CD1c-positive myeloid dendritic cell (primary cell): ENCODE results near the gene C6orf136.

Source experiments
- DNase-seq: peaks from one replicate; pipeline ENCODE4 v3.0.0-alpha.2; 2016; ENCODE audit errors: extremely low spot score

C6orf136 gene, protein sequence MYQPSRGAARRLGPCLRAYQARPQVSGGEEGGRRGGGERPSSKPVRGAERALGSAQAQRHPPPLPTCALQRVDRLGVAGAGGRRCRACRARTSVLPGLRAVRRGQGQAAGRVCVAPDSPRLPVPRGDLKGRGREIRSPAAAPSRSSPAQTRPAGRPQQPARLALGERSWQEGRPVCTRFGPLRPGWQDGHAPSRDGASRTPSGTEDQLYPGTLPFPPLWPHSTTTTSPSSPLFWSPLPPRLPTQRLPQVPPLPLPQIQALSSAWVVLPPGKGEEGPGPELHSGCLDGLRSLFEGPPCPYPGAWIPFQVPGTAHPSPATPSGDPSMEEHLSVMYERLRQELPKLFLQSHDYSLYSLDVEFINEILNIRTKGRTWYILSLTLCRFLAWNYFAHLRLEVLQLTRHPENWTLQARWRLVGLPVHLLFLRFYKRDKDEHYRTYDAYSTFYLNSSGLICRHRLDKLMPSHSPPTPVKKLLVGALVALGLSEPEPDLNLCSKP

DNA sequence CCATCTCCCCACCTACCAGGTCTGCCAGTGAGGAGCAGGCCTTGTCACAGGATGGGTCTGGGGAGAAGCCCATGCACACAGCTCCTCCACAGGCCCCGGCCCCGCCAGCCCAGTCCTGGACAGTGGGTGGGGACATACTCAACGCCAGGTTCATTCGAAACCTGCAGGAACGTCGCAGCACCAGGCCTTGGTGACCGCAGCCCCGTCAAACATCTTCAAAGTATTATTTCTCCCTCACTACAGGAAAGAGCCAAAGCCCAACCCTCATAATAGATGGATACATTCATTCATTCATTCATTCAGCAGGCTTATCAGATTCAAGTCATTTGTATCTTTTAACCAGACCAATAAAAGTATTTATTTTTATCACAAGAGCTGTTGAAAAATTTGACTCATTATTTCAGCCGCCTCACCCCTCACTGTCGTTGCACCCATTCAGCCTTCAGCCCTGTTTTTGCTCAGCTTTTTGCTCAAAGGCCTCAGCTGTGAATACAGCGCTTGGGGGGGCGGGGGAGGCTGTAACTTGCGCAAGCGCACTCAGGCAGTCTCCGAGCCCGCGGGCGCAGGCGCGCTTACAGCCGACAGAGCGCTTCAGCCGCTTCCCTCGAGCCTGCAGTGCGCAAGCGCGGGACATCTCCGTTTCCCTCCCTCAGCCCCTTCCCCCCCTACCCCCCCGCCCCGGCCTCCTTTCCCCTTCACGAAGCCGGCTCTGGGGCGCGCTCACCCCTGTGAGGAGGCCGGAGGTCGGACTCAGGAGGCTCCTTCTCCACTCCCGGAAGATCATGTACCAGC is at the start of gene C6orf136:
TSS of gene C6orf136 (plus strand) at position 684 of the 792 bp plus-strand sequence. CDS start at position 783, 99 bp downstream.
- DNase-seq: peak; percentile 95

GRCh38 chr6:30597315-30598144 is 49.4 kb upstream of the C6orf136 start:
- peak; percentile 85 for DNase-seq

GRCh38 chr6:30598912-30599624 is 47.9 kb upstream of the C6orf136 start:
- DNase-seq: no peak

DNA sequence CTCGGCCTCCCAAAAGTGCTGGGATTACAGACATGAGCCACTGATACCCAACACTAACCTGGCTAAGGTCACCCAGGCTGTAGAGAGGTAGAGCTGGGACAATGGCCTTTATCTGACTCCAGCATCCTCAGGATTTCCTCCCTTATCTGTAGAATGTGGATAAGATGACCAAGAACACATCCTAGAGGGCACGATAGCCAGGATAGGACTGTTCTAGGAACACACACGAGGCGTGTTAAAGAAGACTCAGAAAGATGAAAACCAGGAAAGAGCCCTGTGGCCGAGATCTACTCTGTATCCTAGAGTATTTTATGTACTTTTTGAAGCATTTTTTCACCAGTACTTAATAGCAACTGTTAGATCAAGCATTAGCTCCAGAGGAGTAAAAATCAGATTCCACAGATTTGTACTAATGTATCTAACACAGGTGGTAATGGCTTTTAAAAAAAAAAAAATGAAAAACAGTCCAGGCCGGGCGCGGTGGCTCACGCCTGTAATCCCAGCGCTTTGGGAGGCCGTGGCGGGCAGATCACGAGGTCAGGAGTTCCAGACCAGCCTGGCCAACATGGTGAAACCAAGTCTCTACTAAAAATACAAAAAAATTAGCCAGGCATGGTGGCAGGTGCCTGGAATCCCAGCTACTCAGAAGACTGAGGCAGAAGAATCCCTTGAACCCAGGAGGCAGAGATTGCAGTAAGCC is 47.2 kb upstream of the C6orf136 start:
- no peak for DNase-seq

DNA sequence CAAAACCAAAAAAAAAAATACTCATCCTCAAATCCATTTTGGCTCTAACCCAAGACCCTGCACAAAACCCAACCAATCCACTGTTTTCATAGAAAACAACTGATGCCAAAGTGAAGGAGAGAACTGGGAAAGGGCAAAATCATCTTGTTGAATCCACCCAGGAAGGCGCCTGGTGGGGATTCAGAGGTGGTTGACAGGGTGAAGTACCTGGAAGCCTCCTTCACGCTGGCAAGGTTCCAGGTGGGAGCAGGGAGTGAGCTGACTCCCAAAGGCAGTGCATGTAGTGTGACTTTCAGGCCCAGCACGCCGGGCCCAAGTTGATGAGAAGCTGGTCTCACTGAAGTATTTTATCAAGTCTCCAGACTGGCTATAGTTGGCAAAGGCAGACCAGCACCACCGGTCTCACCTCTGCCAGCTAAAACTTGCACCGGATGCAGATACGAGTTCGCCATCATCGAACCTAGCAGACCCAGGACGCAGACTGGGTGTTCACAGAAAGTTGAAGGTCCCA is 46.4 kb upstream of the C6orf136 start:
- DNase-seq: no peak

GRCh38 chr6:30601436-30601814 is 45.5 kb upstream of the C6orf136 start:
- no peak for DNase-seq

DNA sequence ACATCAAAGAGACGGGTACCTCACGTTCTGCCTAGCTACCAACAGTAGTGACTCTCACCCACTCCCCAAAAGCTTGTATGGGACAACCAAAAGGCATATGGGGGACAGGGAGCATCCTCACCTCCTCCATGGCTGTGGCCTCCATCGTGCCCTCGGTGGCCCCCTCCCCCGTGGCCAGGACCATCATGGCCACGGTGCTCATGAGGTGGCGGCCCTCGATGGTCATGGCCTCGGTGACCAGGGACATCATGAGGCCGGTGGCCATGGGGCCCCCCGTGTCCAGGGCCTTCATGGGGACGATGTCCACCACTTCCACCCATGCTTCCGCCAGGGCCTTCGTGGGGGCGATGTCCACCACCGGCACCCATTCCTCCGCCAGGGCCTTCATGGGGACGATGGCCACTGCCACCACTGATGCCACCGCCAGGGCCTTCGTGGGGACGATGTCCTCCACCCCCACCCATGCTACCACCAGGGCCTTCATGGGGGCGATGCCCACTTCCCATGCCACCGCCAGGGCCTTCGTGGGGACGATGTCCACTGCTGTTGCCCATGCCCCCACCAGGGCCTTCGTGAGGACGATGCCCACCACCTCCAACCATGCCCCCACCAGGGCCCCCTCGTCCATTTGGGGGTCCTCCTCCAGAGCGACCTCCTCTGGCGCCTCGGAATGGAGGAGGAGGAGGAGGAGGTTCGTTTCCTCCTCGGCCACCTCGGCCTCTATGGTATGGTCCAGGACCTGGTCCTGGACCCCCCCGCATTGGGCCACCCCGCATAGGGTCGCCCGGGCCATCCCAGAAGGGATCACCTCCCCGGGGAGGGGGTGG is 44.9 kb upstream of the C6orf136 start:
- no peak for DNase-seq

DNA sequence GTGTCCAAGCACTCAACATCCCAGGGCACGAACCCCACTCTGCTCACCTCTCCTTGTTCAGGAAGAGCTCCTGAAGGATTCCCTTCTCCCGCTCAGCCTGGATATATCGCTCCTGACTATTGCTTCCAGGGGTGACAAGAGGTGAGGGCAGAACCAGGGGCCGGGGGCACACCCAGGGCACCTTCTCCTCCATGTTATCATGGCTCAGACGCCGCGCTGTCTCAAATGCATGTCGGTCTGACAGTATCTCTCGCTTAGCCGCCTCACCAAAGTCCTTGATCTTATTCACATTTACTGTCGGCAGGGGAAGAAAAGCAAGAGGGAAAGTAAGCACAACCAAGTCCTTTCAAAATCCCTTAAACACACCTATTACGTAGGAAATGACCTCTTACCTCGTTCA is 43.0 kb upstream of the C6orf136 start:
- no peak for DNase-seq

DNA sequence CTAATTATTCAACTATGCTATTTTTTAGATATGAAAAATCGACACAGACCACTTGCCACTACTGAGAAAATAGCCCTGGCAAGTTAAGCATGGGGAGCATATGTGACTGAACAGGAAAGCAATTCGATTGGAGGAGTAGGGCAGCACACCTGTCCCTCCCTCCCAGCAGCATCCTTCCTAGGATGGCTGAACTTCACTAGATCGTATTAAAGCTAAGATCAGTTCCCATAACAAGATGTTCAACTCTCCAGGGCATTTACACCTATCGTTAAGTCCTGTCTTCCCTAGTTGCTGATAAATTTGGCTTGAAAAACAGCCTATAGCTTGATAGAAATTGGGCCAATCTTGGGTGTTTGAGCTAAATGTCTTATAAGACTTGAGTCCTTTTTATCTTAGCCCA is 36.9 kb upstream of the C6orf136 start:
- no peak for DNase-seq

GRCh38 chr6:30611150-30611855 is 35.6 kb upstream of the C6orf136 start:
- DNase-seq: no peak

GRCh38 chr6:30611856-30612194 is 35.1 kb upstream of the C6orf136 start:
- no peak for DNase-seq

DNA sequence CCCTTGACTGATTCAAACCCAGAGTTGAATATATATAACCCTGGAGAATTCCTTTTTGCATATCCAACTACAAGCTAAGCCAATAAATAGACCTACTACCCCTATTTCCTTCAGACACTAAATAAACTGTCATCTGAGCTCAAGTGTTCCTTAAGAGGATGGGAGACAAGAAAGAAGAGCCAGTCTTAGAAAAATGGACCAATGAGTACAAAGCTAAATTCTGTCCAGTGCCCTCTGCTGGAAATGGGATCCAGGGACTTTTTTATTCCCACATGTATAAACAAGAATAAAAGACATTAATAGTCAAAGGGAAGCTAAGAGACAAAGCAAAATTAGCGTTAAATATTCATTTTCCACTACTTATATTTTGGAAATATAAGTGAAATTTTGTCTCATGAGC is 34.7 kb upstream of the C6orf136 start:
- DNase-seq: no peak

- DNase-seq: no peak
Measured at GRCh38 chr6:30612687-30613248, 34.2 kb upstream of the C6orf136 start.

- DNase-seq: no peak
Measured at GRCh38 chr6:30613251-30614043, 33.5 kb upstream of the C6orf136 start.

DNA sequence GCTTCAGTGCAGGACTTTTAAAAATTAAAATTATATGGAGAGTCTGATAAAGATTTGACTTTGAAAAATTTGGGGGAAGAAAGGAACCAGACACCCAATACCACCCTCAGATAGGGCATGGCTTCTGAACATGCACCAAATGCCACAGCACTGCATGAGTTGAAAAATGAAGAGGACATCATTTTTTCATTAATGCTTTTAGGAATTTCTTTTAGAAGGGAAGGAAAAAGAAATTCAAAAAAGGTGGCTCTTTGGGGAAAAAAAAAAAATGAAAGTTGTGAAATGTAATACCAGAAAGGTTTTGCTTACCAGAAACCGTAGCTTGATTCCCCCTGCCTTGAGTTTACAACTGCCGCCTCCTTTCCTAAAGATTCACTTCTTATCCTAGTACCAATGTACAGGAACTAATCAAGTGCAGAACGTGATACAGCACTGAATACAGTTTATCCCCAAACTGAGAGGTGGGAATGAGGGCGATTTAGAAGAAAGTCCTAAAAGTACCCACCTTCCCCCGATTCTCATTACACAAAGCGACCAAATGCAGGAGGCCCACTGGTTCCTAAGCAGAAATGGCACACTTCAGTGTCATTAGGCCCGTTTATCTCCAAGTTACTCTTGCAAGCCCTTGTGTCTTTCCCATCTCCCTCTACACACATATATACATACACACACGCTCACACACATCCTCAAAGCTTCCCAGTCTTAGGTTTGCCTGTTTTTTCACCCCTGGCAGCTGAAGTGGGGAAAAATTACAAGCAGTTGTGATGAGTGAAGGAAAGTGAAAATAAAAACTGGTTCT is 32.7 kb upstream of the C6orf136 start:
- DNase-seq: no peak

DNA sequence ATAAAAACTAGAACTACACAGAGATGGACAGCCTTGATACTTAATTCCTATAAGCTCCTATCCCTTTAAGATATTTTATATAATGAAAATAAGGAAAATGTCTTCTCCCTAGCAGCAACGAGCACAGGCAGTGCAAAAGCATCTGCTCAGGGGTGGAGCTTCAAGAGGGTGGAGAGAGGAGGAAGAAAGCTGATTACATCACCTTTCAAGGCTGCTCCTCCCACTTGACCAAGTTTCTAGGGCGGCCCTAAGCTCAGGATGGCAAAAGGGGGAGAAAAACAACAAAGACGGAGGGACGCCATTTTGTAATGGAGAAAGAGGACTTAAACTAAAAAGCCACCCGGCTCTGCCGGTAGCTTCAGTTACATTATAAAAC is 32.1 kb upstream of the C6orf136 start:
- DNase-seq: peak; percentile 97
